Measurements from ENCODE around the gene PRKCH.
"Not testable (repeated sequence)": the region's sequence is repeated elsewhere in the genome, so short reads cannot be mapped to it uniquely, and the experiment has no call there.

PRKCH gene

DNA sequence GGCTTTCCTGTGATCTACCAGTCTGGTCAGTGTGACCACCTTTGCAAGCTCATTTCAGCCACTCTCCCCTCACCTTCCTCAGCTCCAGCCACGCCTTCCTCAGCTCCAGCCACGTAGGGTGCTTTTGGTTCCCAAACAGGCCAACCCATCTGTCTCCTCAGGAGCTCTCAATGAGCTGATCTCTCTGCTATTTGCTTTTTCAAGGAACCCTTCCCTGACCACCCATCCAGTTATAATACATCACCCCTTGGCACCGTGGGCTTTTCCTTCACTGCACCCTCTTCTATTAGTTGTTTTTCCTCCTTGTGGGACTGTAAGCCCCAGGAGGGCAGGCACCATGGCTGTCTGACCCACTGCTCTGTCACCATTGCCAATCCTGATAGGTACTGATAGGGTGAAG is 2.3 kb upstream of the PRKCH start:
- in situ Hi-C loops (cut with MboI; ENCODE audit: low pct_unique_long_range_greater_than_20kb, low sequenced_read_pairs, unreplicated experiment) = no loop called here
- TF ChIP-seq, protein P1, sequence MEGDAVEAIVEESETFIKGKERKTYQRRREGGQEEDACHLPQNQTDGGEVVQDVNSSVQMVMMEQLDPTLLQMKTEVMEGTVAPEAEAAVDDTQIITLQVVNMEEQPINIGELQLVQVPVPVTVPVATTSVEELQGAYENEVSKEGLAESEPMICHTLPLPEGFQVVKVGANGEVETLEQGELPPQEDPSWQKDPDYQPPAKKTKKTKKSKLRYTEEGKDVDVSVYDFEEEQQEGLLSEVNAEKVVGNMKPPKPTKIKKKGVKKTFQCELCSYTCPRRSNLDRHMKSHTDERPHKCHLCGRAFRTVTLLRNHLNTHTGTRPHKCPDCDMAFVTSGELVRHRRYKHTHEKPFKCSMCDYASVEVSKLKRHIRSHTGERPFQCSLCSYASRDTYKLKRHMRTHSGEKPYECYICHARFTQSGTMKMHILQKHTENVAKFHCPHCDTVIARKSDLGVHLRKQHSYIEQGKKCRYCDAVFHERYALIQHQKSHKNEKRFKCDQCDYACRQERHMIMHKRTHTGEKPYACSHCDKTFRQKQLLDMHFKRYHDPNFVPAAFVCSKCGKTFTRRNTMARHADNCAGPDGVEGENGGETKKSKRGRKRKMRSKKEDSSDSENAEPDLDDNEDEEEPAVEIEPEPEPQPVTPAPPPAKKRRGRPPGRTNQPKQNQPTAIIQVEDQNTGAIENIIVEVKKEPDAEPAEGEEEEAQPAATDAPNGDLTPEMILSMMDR (IDR thresholded peaks at IDR 0.05; ENCODE audit: extremely low read depth, insufficient read depth, missing control alignments) = no peak
- no peak for DNase-seq (ENCODE audit: low spot score)

DNA sequence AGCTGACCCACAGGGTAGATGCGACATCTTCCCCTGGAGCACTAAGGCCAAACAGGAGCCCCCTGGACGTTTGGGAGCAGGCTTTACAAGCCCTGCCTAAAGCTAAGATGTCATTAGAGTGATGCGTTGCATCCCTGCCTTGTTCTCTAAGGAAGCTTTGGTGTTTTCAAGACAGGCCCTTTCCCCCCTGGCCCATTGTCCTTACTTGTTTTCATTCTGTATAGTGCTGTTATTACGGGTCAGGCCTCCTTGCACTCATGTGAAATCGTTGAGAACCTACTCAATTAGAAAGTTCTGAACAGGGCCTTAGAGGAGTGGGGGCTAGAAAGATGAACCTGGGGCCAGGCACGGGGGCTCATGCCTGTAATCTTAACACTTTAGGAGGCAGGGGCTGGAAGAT is 1.7 kb upstream of the PRKCH start:
- in situ Hi-C loops (cut with MboI; ENCODE audit: low pct_unique_long_range_greater_than_20kb, low sequenced_read_pairs, unreplicated experiment) = no loop called here
- DNase-seq (ENCODE audit: low spot score) = no peak

DNA sequence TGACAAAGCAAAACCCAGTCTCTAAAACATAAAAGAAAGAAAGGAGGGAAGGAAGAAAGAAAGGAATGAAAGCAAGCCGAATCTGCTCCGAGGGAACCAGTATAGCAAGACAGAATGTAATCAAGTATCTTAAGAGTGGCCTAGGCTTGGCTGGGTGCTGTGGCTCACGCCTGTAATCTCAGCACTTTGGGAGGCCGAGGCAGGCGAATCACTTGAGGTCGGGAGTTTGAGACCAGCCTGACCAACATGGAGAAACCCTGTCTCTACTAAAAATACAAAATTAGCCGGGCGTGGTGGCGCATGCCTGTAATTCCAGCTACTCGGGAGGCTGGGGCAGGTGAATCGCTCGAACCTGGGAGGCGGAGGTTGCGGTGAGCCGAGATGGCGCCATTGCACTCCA is 1.2 kb upstream of the PRKCH start:
- DNase-seq (ENCODE audit: low spot score); in situ Hi-C loops (cut with MboI; ENCODE audit: low pct_unique_long_range_greater_than_20kb, low sequenced_read_pairs, unreplicated experiment): not testable (repeated sequence)

More for the DNA sequence above, 1.7 kb upstream of the PRKCH start:
- TF ChIP-seq, protein P1 (IDR thresholded peaks at IDR 0.05; ENCODE audit: extremely low read depth, insufficient read depth, missing control alignments) = no peak

DNA sequence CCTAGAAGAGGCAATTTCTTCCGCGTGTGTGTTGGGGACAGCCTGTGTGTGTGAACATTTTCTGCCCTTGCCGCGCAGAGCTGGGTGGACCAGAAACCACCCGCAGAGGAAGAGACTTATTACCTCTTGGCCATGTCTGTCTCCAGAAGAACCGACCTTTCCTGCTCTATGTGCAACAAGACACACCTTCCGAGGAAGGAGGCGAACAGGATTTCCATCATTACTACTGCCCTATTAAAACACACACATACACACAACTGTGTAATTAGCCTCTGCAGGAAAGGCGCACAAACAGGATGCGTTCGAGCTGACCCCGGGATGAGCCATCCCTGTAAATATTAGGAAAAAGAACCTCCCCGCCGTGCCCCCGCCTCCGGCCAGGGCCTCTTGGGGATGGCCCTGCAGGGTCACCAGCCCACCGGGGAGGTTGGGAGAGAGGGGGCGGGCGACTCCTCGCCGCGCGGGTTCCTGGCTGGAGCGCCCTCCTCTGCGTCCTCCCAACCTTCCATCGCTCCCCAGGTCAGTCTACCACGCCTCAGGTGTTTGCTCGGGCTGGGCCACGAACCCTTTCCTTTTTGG is 484 bp upstream of the PRKCH start:
- in situ Hi-C loops (cut with MboI; ENCODE audit: low pct_unique_long_range_greater_than_20kb, low sequenced_read_pairs, unreplicated experiment) = no loop called here
- TF ChIP-seq, protein P1 (IDR thresholded peaks at IDR 0.05; ENCODE audit: extremely low read depth, insufficient read depth, missing control alignments) = no peak
- DNase-seq (ENCODE audit: low spot score) = no peak

DNA sequence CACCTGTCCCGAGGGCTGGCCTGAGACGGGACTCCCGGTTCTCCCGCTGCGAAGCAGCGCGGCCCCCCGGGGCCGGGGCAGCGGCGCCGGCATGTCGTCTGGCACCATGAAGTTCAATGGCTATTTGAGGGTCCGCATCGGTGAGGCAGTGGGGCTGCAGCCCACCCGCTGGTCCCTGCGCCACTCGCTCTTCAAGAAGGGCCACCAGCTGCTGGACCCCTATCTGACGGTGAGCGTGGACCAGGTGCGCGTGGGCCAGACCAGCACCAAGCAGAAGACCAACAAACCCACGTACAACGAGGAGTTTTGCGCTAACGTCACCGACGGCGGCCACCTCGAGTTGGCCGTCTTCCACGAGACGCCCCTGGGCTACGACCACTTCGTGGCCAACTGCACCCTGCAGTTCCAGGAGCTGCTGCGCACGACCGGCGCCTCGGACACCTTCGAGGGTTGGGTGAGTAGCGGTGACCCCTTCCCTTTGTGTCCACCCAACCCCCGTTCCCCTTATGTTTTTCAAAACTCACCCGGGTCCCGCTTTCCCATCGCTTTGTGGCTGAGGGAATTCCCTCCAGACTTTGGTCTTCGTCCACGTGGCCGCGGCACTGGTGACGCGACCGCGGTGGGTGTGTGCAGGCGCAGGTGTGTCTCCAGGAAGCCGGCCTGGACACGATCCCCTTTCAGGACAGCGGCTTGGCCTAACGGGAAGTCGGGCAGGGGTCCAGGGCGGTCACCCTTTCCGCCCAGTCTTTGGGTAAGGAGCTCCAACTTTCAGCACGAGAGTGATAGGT is 826 bp downstream of the PRKCH start:
- in situ Hi-C loops (cut with MboI; ENCODE audit: low pct_unique_long_range_greater_than_20kb, low sequenced_read_pairs, unreplicated experiment) = no loop called here
- no peak for DNase-seq (ENCODE audit: low spot score)
- TF ChIP-seq, protein P1 (IDR thresholded peaks at IDR 0.05; ENCODE audit: extremely low read depth, insufficient read depth, missing control alignments) = no peak

DNA sequence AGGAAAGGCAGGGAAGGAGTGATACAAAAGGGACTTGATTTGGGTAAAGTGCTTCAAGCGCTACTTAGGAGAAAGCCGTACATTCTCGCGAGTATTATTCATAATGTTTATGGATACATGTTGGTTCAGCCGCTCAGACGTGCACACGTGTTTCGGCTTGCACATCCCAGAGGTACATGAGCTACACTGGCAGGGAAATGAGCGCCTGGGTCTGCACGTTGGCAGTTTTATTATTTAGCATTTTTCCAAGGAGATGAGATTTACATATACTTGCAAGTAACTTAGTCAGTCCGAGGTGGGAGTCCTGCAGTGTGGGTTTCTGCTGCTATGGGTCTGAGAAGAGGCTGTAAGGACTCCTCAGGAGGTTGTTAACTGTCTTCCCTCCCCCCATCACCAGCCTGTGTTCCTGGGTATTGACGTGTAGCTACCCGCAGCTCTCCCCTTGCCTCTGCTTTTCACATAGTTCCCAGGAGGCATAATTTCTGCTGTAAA is 1.5 kb downstream of the PRKCH start:
- TF ChIP-seq, protein P1 (IDR thresholded peaks at IDR 0.05; ENCODE audit: extremely low read depth, insufficient read depth, missing control alignments) = no peak
- peak; percentile 44 for DNase-seq (ENCODE audit: low spot score)
- in situ Hi-C loops (cut with MboI; ENCODE audit: low pct_unique_long_range_greater_than_20kb, low sequenced_read_pairs, unreplicated experiment) = no loop called here

DNA sequence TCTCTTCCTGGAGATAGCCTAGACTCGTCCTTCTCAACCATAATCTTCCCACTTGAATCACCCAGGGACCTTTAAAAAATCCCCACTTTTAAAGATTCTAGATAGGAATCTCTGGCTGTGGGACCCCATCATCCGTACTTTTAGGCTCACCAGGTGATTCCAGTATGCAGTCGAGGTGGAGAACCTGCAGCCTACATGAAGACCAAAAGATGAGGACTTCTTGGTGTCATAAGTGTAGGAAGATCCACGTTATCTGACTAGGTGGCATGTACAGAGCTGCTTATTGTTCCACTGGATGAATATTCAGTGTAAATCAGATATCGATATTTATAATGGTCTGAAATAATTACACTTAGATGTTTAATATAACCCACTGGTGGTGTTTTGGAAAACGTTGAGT is 2.6 kb downstream of the PRKCH start:
- in situ Hi-C loops (cut with MboI; ENCODE audit: low pct_unique_long_range_greater_than_20kb, low sequenced_read_pairs, unreplicated experiment) = no loop called here
- DNase-seq (ENCODE audit: low spot score) = no peak
- TF ChIP-seq, protein P1 (IDR thresholded peaks at IDR 0.05; ENCODE audit: extremely low read depth, insufficient read depth, missing control alignments) = no peak

All from GM13977 (cell line).